RWPE2 (cell line): ENCODE results near the gene EYA4.

Experiments
- ATAC-seq: fragments of 200-7000 bp; cut with Tn5 transposase; 3 replicates; pipeline ENCODE4 v1.9.1; 2021; ENCODE audit warnings: low read depth
- DNase-seq: peaks from one replicate; pipeline ENCODE4 v3.0.0-alpha.2; 2020; ENCODE audit warnings: low spot score
- H3K27ac ChIP-seq: fragments of 450-650 bp; 2 replicates; pipeline ENCODE4 v1.5.1; 2017; ENCODE audit warnings: mild to moderate bottlenecking; ENCODE audit not compliant: poor library complexity, severe bottlenecking
- H3K27me3 ChIP-seq: fragments of 250-450 bp; sonication (Bioruptor Pico); 2 replicates; pipeline ENCODE4 v1.5.1; 2021; ENCODE audit warnings: mild to moderate bottlenecking, moderate library complexity; ENCODE audit not compliant: insufficient read depth, poor library complexity, severe bottlenecking
- H3K36me3 ChIP-seq: fragments of 250-450 bp; sonication (Bioruptor Pico); 2 replicates; pipeline ENCODE4 v1.5.1; 2020; ENCODE audit warnings: low read depth, mild to moderate bottlenecking, moderate library complexity
- H3K4me1 ChIP-seq: fragments of 250-450 bp; sonication (Bioruptor Pico); 2 replicates; pipeline ENCODE4 v1.5.1; 2021; ENCODE audit warnings: mild to moderate bottlenecking, moderate library complexity; ENCODE audit not compliant: insufficient read depth, poor library complexity, severe bottlenecking
- H3K4me3 ChIP-seq: fragments of 250-450 bp; sonication (Bioruptor Pico); 2 replicates; pipeline ENCODE4 v1.5.1; 2021; ENCODE audit warnings: mild to moderate bottlenecking, moderate library complexity; ENCODE audit not compliant: severe bottlenecking
- H3K9me3 ChIP-seq: fragments of 250-450 bp; sonication (Bioruptor Pico); 2 replicates; pipeline ENCODE4 v1.5.1; 2021; ENCODE audit warnings: mild to moderate bottlenecking, moderate library complexity; ENCODE audit not compliant: severe bottlenecking
- TF ChIP-seq, protein P1 (sequence below): fragments of 450-650 bp; IDR thresholded peaks from one replicate; pipeline ENCODE4 v1.5.1; 2017; ENCODE audit warnings: mild to moderate bottlenecking, moderate library complexity; ENCODE audit not compliant: poor library complexity, severe bottlenecking

EYA4 gene

DNA sequence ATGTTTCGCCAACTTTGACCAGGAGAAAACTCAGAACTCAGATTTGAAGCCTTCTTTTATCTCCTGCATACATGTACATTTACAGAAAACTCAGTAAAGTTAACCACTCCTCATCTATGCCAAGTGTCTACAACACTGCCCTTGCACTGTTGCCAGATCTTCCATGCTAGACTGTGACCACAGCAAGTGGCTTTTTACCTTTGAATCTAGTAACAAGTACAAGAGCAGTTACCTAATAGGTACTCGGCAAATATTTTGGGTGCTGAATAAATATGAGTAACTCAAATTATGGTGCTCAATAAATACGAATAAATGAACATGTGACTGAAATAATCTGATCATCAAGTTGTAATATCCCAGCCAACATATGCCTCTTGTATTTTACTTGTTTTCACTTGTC, 184.9 kb downstream of the EYA4 start:
- TF ChIP-seq, protein P1, sequence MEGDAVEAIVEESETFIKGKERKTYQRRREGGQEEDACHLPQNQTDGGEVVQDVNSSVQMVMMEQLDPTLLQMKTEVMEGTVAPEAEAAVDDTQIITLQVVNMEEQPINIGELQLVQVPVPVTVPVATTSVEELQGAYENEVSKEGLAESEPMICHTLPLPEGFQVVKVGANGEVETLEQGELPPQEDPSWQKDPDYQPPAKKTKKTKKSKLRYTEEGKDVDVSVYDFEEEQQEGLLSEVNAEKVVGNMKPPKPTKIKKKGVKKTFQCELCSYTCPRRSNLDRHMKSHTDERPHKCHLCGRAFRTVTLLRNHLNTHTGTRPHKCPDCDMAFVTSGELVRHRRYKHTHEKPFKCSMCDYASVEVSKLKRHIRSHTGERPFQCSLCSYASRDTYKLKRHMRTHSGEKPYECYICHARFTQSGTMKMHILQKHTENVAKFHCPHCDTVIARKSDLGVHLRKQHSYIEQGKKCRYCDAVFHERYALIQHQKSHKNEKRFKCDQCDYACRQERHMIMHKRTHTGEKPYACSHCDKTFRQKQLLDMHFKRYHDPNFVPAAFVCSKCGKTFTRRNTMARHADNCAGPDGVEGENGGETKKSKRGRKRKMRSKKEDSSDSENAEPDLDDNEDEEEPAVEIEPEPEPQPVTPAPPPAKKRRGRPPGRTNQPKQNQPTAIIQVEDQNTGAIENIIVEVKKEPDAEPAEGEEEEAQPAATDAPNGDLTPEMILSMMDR: no peak
- Histone ChIP-seq H3K27ac (no peak overlapping the region), H3K27me3 (no peaks in the 10 kb centered on the region), H3K9me3 (no peaks in the 10 kb centered on the region), H3K36me3 (no peaks in the 10 kb centered on the region), H3K4me3 (no peak overlapping the region), H3K4me1 (no peaks in the 10 kb centered on the region)
- ATAC-seq: no peak
- no peak for DNase-seq

DNA sequence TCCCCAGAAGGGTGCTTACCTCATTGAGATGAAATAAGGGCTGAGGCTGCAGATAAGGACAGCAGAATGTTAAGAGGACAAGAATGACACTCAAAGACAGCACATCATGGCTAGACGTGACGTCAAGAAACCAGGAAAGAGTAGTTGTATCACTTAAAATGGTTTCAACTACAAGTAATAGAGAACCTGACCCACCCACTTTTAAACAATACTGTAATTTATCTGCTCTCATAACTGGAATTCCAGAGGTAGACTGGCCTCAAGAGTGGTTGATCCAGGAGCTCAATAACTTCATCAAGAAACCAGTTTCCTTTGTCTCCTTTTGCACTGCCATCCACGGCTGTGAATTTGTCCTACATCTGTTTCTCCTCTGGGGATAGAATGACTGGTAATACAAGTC, 187.1 kb downstream of the EYA4 start:
- no peak for DNase-seq

DNA sequence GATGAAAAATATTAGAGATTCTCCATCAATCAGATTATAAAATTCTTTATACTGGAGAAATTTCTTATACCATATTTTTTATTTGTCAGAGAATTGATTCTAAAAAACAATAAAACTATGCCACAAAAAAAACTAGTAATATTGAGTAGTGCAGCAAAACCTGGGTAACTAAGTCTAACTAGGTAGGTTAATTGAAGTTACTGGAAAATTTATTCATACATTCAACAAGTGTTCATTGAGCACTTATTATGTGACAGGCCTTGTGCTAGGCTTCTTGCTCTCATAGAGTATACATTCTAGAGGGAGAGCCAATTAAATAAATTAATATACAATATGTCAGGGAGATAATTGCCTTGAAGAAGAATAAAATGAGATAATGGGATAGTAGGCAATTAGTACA, 189.4 kb downstream of the EYA4 start:
- Histone ChIP-seq H3K27me3 (no peaks in the 10 kb centered on the region), H3K9me3 (no peaks in the 10 kb centered on the region), H3K27ac (no peak overlapping the region), H3K4me3 (no peak overlapping the region), H3K36me3 (no peaks in the 10 kb centered on the region), H3K4me1 (no peaks in the 10 kb centered on the region)
- no peak for ATAC-seq
- no peak for DNase-seq
- TF ChIP-seq, protein P1: no peak

More for the DNA sequence above, 187.1 kb downstream of the EYA4 start:
- no peaks in the 10 kb centered on the region for H3K27me3 ChIP-seq
- H3K4me1 ChIP-seq: no peaks in the 10 kb centered on the region
- no peaks in the 10 kb centered on the region for H3K36me3 ChIP-seq
- no peak overlapping the region for H3K27ac ChIP-seq
- no peaks in the 10 kb centered on the region for H3K9me3 ChIP-seq
- no peak for ATAC-seq
- no peak overlapping the region for H3K4me3 ChIP-seq
- TF ChIP-seq, protein P1: no peak

DNA sequence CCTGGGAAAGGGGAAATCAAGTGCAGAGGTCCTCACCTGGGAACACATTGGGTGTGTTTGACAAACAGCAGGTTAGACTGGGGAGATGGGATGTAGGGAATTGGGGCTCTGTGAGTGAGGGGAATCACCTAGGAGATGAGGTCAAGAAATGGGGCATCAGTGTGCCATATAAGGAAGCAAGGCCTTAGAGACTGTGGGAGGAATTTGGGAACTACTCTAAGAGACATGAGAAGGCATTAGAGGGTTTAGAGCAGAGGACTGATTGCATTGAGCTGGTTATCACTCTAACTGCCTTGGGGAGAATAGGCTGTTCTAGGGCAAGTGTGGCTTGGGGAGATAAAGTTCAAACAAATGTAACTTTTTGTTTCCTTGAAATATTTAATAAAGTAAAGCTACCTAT, 189.9 kb downstream of the EYA4 start:
- TF ChIP-seq, protein P1: no peak
- Histone ChIP-seq H3K27me3 (no peaks in the 10 kb centered on the region), H3K27ac (no peak overlapping the region), H3K9me3 (no peaks in the 10 kb centered on the region), H3K4me3 (no peak overlapping the region), H3K36me3 (no peaks in the 10 kb centered on the region), H3K4me1 (no peaks in the 10 kb centered on the region)
- DNase-seq (no peak), ATAC-seq (no peak)

DNA sequence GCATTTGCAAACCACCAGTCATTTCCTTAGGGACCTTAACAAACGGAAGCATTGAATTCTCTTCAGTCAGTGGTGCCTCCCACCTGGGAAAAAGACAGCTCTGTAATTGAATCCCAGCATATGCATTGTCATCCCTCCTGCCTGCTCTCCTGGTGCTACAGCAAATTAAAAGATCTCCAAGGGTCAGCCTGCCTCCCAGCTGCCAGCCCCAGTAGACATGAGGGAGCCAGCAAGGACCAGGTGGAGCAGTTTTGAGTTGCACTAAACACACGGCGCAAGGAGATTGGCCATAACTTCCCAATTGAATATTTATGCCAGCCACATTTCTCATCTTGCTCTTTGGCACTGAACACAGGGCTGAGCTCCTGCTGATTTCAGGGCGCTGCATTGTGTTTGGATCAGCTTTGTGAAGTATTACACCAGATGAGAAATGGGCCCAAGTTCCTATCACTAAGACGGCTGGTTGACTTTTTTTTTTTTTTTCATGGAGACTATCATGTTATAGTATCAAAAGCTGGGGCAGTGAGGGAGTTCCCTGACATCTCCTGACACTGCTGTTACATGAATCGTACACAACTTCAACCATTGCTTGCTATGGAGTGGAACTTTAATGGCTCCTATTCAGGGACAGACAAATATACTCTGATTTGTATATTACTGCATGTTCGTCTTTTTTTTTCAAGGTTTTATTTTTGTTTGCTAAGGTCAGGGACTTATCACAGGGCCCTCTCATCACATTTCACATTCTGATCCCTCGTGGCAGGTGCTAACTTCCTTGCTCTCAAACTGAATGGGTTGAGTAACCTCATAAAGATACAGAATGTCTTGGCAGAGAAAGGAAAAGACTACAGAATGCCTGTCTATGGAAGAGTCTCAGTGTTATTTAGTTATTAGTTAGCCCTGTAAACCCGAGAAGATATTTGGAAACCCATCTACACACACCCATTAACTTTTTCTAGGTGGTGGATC, 191.1 kb downstream of the EYA4 start:
- Histone ChIP-seq H3K4me3 (no peak overlapping the region), H3K36me3 (no peaks in the 10 kb centered on the region), H3K27ac (no peak overlapping the region), H3K27me3 (no peaks in the 10 kb centered on the region), H3K4me1 (no peaks in the 10 kb centered on the region), H3K9me3 (no peaks in the 10 kb centered on the region)
- ATAC-seq (no peak), DNase-seq (no peak)
- TF ChIP-seq, protein P1: no peak
